PC-3 (cell line): ENCODE data around the gene NKX6-2. TPM values are rescaled to one million over a fixed set of nuclear protein-coding genes. Genes with fewer than 3 reads are reported as not detected.
"Not testable (repeated sequence)": the region's sequence is repeated elsewhere in the genome, so short reads cannot be mapped to it uniquely, and the experiment has no call there.

ENCODE experiments used
- ATAC-seq: fragments of 200-7000 bp; cut with Tn5 transposase; 2 replicates; pipeline ENCODE4 v1.9.1; 2020; ENCODE audit warnings: mild to moderate bottlenecking, moderate library complexity
- BruUV-seq: library from RNA; stranded (reverse); fragments of 400-500 nt; replicated peaks from 2 replicates; lab custom pipeline; 2021; lab: Mats Ljungman, UMichigan
- CTCF ChIA-PET: fragments of 300-600 bp; sonication (Branson Sonifier 250); formaldehyde crosslinking; loops from one replicate; lab custom pipeline; 2022; ENCODE audit warnings: antibody characterized with exemption; lab: Charles Lee
- POLR2A ChIA-PET: fragments of 300-600 bp; sonication (Branson Sonifier 250); formaldehyde crosslinking; loops from one replicate; lab custom pipeline; 2022; ENCODE audit warnings: antibody characterized with exemption; ENCODE audit not compliant: unreplicated experiment; lab: Charles Lee
- DNase-seq: peaks from one replicate; pipeline ENCODE4 v3.0.0-alpha.2; 2015
- H2AFZ ChIP-seq: fragments of 300-600 bp; sonication (generic); 2 replicates; pipeline ENCODE4 v1.6.0; 2016; ENCODE audit warnings: antibody characterized with exemption, low read length
- H3F3A ChIP-seq: fragments of 300-600 bp; sonication (generic); one replicate; pipeline ENCODE4 v1.6.0; 2017; ENCODE audit warnings: antibody characterized with exemption, low read length, control low read depth, mild to moderate bottlenecking; ENCODE audit not compliant: unreplicated experiment
- H3K27ac ChIP-seq: fragments of 300-600 bp; sonication (generic); 2 replicates; pipeline ENCODE4 v1.5.1; 2016; ENCODE audit warnings: mild to moderate bottlenecking, low read length
- H3K27me3 ChIP-seq: fragments of 300-600 bp; sonication (generic); 2 replicates; pipeline ENCODE4 v1.6.1; 2016; ENCODE audit warnings: low read length, mixed read lengths
- H3K36me3 ChIP-seq: fragments of 300-600 bp; sonication (generic); 2 replicates; pipeline ENCODE4 v1.6.1; 2016; ENCODE audit warnings: low read depth, mixed run types, low read length, mixed read lengths
- H3K4me1 ChIP-seq: fragments of 300-600 bp; sonication (generic); 2 replicates; pipeline ENCODE4 v1.5.1; 2016; ENCODE audit warnings: low read length; ENCODE audit not compliant: insufficient read depth
- H3K4me2 ChIP-seq: fragments of 300-600 bp; sonication (generic); 2 replicates; pipeline ENCODE4 v1.6.0; 2016; ENCODE audit warnings: low read length
- H3K4me3 ChIP-seq: fragments of 300-600 bp; sonication (generic); 2 replicates; pipeline ENCODE4 v1.5.1; 2016; ENCODE audit warnings: mild to moderate bottlenecking, low read length, mixed read lengths
- H3K79me2 ChIP-seq: fragments of 300-600 bp; sonication (generic); 2 replicates; pipeline ENCODE4 v1.6.1; 2017; ENCODE audit warnings: low read length, mixed read lengths
- H3K9ac ChIP-seq: fragments of 300-600 bp; sonication (generic); 2 replicates; pipeline ENCODE4 v1.6.0; 2016; ENCODE audit warnings: mild to moderate bottlenecking, low read length
- H3K9me2 ChIP-seq: fragments of 300-600 bp; sonication (generic); replicated peaks from 2 replicates; pipeline ENCODE4 v1.6.1; 2016; ENCODE audit warnings: mixed run types, low read length, mixed read lengths
- H3K9me3 ChIP-seq: fragments of 300-600 bp; sonication (generic); 2 replicates; pipeline ENCODE4 v1.6.1; 2016; ENCODE audit warnings: low read length, mixed read lengths
- H4K20me1 ChIP-seq: fragments of 300-600 bp; sonication (generic); 2 replicates; pipeline ENCODE4 v1.6.1; 2016; ENCODE audit warnings: low read length, mixed read lengths
- EZH2 ChIP-seq: fragments of 300-600 bp; sonication (generic); IDR thresholded peaks from one replicate; pipeline ENCODE4 v1.6.1; 2017; ENCODE audit warnings: antibody characterized with exemption, mild to moderate bottlenecking, low read length; ENCODE audit not compliant: unreplicated experiment
- EZH2phosphoT487 ChIP-seq: fragments of 300-600 bp; sonication (generic); IDR thresholded peaks from 2 replicates; pipeline ENCODE4 v1.6.1; 2018; ENCODE audit warnings: mild to moderate bottlenecking, antibody characterized with exemption, low read length, borderline replicate concordance
- intact Hi-C: fragments of 100-400 bp; cut with micrococcal nuclease; formaldehyde crosslinking; loops from 2 replicates; pipeline ENCODE4 v1.9.0; 2023
- total RNA-seq: library from RNA; depleted of rRNA; stranded (reverse); fragments of >200 nt; gene quantifications from 2 replicates; pipeline ENCODE4 v1.2.3, GENCODE V29; 2014
- TF ChIP-seq, protein P1 (sequence below): fragments of 300-600 bp; sonication (generic); conservative IDR thresholded peaks from 2 replicates; pipeline ENCODE4 v1.5.1; 2017; ENCODE audit warnings: antibody characterized with exemption, low read depth, mild to moderate bottlenecking, low read length

NKX6-2 gene
- total RNA-seq, 1 experiment from 2014 or later = not detected

DNA sequence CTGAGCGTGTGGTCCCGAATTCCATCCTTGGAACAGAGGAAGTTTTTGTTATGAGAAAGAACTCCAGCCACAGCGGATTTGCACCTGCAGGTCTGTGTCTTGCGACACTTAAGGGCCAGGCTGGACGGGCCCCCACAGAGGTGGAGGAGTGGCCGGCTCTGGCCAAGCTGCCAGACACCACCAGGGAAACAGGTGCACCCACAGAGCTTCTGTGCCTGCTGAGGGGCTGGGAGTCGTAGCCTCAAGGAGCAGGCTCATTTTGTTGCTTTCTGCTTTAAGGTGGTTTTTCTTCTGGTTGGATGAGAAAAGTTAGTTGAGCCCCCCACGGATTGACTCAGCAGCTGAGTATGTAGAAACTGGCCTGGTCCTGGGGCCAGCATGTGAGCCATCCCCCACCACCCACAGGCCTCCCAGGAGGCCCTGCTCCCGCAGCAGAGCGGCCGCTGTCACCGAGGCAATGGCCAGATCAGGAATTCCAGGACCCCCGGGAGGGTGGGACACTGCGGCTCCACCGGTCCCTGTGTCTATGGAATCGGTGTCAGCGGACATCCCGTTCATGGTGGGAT lies 41.9 kb downstream of the NKX6-2 start:
- H3K9me3 ChIP-seq = no peaks in the 10 kb centered on the region
- H3K9me2 ChIP-seq = no peaks in the 10 kb centered on the region
- H3K79me2 ChIP-seq = no peaks in the 10 kb centered on the region
- no peak overlapping the region for H3K9ac ChIP-seq
- H3K27me3 ChIP-seq = no peaks in the 10 kb centered on the region
- H3K36me3 ChIP-seq = no peaks in the 10 kb centered on the region; the same call in 1 of the 2 replicates
- DNase-seq (no peak), ATAC-seq (no peak)
- H3F3A ChIP-seq = no peaks in the 10 kb centered on the region
- H3K4me2 ChIP-seq = no peak overlapping the region
- intact Hi-C loops = no loop called here
- H3K4me1 ChIP-seq = no peaks in the 10 kb centered on the region
- H3K27ac ChIP-seq = no peak overlapping the region
- no peaks in the 10 kb centered on the region for H4K20me1 ChIP-seq
- no peak overlapping the region for H2AFZ ChIP-seq
- ChIA-PET POLR2A (no interaction called here), CTCF (no interaction called here)
- no peak overlapping the region for H3K4me3 ChIP-seq
- TF ChIP-seq EZH2phosphoT487 (no peak), EZH2 (no peak)
- TF ChIP-seq, protein P1, sequence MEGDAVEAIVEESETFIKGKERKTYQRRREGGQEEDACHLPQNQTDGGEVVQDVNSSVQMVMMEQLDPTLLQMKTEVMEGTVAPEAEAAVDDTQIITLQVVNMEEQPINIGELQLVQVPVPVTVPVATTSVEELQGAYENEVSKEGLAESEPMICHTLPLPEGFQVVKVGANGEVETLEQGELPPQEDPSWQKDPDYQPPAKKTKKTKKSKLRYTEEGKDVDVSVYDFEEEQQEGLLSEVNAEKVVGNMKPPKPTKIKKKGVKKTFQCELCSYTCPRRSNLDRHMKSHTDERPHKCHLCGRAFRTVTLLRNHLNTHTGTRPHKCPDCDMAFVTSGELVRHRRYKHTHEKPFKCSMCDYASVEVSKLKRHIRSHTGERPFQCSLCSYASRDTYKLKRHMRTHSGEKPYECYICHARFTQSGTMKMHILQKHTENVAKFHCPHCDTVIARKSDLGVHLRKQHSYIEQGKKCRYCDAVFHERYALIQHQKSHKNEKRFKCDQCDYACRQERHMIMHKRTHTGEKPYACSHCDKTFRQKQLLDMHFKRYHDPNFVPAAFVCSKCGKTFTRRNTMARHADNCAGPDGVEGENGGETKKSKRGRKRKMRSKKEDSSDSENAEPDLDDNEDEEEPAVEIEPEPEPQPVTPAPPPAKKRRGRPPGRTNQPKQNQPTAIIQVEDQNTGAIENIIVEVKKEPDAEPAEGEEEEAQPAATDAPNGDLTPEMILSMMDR = no peak
- no TSS peak for BruUV-seq

DNA sequence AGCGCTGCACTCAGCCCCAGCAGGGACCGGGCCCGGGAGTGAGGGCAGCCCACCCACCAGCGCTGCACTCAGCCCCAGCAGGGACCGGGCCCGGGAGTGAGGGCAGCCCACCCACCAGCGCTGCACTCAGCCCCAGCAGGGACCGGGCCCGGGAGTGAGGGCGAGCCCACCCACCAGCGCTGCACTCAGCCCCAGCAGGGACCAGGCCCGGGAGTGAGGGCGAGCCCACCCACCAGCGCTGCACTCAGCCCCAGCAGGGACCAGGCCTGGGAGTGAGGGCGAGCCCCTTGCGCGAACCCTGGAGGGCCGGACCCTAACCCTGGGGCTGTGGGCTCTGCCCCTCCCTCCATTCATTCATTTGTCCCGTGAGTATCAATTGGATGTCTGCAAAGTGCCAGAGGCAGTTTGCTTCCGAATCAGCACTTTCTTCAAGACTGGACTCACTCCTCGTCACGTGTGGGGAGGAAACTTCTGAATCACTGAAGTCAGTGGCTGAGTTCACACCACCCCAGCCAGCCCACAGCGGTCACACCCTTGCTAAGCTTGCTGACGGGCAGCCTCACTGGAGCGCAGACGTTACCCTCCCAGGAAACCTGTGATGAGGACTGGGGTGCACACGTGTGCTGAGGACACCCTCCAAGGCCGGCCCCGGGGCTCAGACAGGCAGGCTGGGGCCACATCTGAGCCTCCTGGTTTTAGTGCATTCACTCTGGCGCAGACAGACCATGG lies 42.6 kb downstream of the NKX6-2 start:
- BruUV-seq, H3K27me3 ChIP-seq, intact Hi-C loops, CTCF ChIA-PET, H3K36me3 ChIP-seq, H3K4me2 ChIP-seq, H3K9me2 ChIP-seq, POLR2A ChIA-PET, H3K27ac ChIP-seq, H3K9me3 ChIP-seq, DNase-seq, H4K20me1 ChIP-seq, H3K79me2 ChIP-seq, H2AFZ ChIP-seq, H3K9ac ChIP-seq, H3K4me3 ChIP-seq, H3F3A ChIP-seq, ATAC-seq, H3K4me1 ChIP-seq: not testable (repeated sequence)

DNA sequence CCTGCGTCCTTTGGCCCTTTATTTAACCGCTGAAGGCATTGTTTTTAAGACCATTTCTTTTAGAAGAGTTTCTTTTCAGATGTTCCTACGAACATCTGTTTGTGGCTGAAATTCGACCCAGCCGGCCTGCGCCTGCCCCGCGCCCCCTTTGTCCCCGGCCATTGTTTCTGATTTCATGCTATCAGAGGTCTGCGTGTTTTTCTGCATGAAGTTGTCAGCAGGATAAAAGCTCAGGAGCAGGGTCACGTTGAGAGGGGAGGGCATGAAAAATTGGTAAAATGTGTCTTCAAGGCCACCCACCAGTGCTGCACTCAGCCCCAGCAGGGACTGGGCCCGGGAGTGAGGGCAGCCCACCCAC lies 43.1 kb downstream of the NKX6-2 start:
- intact Hi-C loops = no loop called here
- BruUV-seq = no TSS peak
- no peak overlapping the region for H3K27ac ChIP-seq

More for the DNA sequence above, 43.1 kb downstream of the NKX6-2 start:
- ChIA-PET POLR2A (no interaction called here), CTCF (no interaction called here)
- Histone ChIP-seq H3K4me3 (no peak overlapping the region), H3K4me2 (no peak overlapping the region), H3K27me3 (no peaks in the 10 kb centered on the region), H3K9me3 (no peaks in the 10 kb centered on the region), H3K36me3 (no peaks in the 10 kb centered on the region; the same call in 1 of the 2 replicates), H3K9me2 (no peaks in the 10 kb centered on the region), H3K9ac (no peak overlapping the region), H3K4me1 (no peaks in the 10 kb centered on the region), H2AFZ (no peak overlapping the region), H4K20me1 (no peaks in the 10 kb centered on the region), H3F3A (no peaks in the 10 kb centered on the region), H3K79me2 (no peaks in the 10 kb centered on the region)
- TF ChIP-seq EZH2phosphoT487 (no peak), EZH2 (no peak)
- TF ChIP-seq, protein P1 = no peak
- no peak for ATAC-seq
- DNase-seq = no peak
